Tibial nerve (tissue), 4 donors: ENCODE measurements around the gene ARMH3.

Experiments
- CTCF ChIP-seq, 5 experiments: fragments of 200-600 bp in 3 of 5; fragments of 450-650 bp in 2 of 5; sonication (generic) in 3 of 5; IDR thresholded peaks; one replicate each; pipeline ENCODE4 v1.5.1; 2016 to 2019; ENCODE audit warnings: antibody characterized with exemption in 5 of 5, mild to moderate bottlenecking in 3 of 5, moderate library complexity in 2 of 5
- EP300 ChIP-seq, 2 donors: sonication (generic); formaldehyde crosslinking; IDR thresholded peaks; one replicate each; pipeline ENCODE4 v1.6.1; 2017; ENCODE audit warnings: antibody characterized with exemption in 2 of 2, mild to moderate bottlenecking in 1 of 2
- POLR2A ChIP-seq, 2 donors: fragments of 450-650 bp; IDR thresholded peaks; one replicate each; pipeline ENCODE4 v1.6.1; 2017; ENCODE audit warnings: antibody characterized with exemption in 2 of 2, mild to moderate bottlenecking in 2 of 2, moderate library complexity in 2 of 2

- TF ChIP-seq EP300 (IDR thresholded peaks at IDR 0.05) (no peak), CTCF (IDR thresholded peaks at IDR 0.05) (no peak), POLR2A (IDR thresholded peaks at IDR 0.05) (no peak)
These were observed 11.3 kb upstream of the ARMH3 start for GRCh38 chr10:102067091-102067916.
